ENCODE data around the gene DLG3. TPM values are rescaled to one million over a fixed set of nuclear protein-coding genes. Genes with fewer than 3 reads are reported as not detected.
A peak's percentile ranks its signal among the peaks of the same experiment; 100 is the strongest.

Gene DLG3
- total RNA-seq, 1 experiment from 2014 or later, result 48.4 TPM

DNA sequence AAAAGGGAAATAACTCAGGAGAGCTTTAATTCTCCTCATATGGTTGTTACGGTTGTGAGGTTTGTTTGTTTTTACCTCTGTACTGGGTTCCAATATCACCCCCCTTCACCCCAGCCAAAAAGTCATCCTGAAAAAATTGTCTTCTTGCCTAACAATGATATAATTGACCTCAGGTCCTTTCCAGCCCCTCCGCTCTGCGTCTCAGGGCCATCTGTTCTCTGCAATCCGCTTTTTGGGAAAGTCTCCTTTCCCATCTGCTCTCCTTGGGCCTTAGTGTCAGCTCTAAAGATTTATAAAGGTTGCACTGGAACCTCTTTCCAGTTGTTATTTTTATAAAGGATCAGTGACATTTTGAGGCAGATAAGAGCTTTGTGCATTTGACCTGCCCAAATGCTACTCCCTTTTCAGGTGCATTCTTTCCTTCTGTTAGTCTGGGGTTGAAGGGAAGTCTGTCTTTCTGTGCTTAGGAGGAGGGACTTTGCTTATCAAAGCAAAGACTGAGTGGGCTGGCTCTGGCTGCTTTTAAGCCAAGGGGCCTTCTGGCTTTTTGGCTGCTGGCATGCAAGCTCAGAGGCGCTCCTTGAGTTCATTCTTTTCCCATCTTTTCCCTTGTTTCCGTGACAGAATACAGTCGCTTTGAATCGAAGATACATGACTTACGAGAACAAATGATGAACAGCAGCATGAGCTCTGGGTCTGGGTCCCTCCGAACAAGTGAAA lies 34.1 kb downstream of the DLG3 start:
- Histone ChIP-seq H3K27me3 (ENCODE audit: insufficient read depth, low read length) (no peaks in the 10 kb centered on the region), H3K79me2 (ENCODE audit: insufficient read depth, low read length) (peaks cover 16% of the 10 kb centered on the region; the same call in 1 of the 2 replicates), H3K9me3 (ENCODE audit: control insufficient read depth in 1 of 2, insufficient read depth in 1 of 2, low read depth in 1 of 2, low read length in 2 of 2) (no peaks in the 10 kb centered on the region), H3K9me2 (ENCODE audit: insufficient read depth) (no peaks in the 10 kb centered on the region), H3K36me3 (ENCODE audit: control insufficient read depth in 1 of 2, insufficient read depth in 2 of 2, low read length in 2 of 2) (no peaks in the 10 kb centered on the region), H2AFZ (ENCODE audit: low read depth, low read length, poor library complexity, severe bottlenecking) (no peak overlapping the region), H3K27ac (ENCODE audit: low read depth, low read length) (no peak overlapping the region; the same call in 1 of the 2 replicates), H3K4me2 (ENCODE audit: low read length) (peak overlapping the region; percentile 75), H4K20me1 (ENCODE audit: insufficient read depth) (no peaks in the 10 kb centered on the region), H3K9ac (ENCODE audit: low read length) (peak overlapping the region; percentile 35), H3K4me3 (replicated peaks in 1 of 2; ENCODE audit: low read depth in 1 of 2, low read length in 2 of 2) (peak overlapping the region in 1 of 2 experiments; percentile 26; a peak in 1 of 4 replicates), H3K4me1 (ENCODE audit: control insufficient read depth in 1 of 2, insufficient read depth in 2 of 2, low read length in 2 of 2) (peaks cover 69 to 95% of the 10 kb centered on the region in 2 experiments)
- intact Hi-C loops (cut with micrococcal nuclease), result no loop called here
- RAD21 ChIA-PET (ENCODE audit: low non-redundant PET in 1 of 2, low total read pairs in 2 of 2, uncharacterized antibody in 2 of 2, unreplicated experiment in 2 of 2), result no interaction called here
- ATAC-seq, result no peak
- POLR2A ChIA-PET, result no interaction called here
- no peak for TF ChIP-seq ZNF274 (IDR thresholded peaks at IDR 0.05; ENCODE audit: low read depth, low read length)
- TF ChIP-seq SRF (IDR thresholded peaks at IDR 0.05; ENCODE audit: low read depth), result no peak
- TF ChIP-seq TCF7L2 (IDR thresholded peaks at IDR 0.05; ENCODE audit: borderline replicate concordance, extremely low read depth, insufficient read depth, insufficient read length), result no peak
- no peak for DNase-seq (ENCODE audit: low read depth, low spot score)
- CTCF ChIA-PET, result no interaction called here
- no TSS peak for BruUV-seq (replicated peaks)

DNA sequence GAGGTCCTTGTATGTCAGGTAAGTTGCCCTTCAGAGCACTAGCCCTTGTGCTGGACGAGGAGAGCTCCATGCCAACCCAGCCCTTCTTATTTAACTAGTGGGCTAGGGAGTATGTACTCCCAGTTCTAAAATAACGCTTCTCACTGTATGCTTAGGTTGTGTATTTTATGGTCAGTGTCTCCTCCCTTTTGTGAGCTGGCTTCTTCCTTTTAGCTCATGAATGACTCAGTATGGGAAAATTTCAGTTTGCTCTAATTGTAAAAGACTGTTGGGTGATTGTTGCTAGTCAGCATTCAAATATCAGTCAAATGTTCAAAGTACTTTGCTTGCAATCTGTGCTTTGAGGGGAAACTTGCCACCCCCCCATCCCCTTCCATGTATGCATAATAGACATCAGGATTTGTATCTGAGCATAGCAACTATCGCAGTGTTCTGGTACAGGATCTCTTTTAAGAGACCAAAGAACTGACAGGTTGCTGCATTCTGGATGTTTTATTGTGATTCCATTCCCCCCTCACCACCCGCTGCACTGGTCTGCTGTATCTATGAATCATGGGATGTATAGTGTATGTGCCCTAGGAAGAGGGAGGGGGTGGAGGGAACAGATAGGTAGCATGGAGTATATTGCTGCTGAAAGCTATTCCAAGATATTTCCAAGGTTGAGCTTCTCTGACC lies 34.7 kb downstream of the DLG3 start:
- ATAC-seq (no peak), DNase-seq (ENCODE audit: low read depth, low spot score) (no peak)
- H3K36me3 ChIP-seq (ENCODE audit: control insufficient read depth in 1 of 2, insufficient read depth in 2 of 2, low read length in 2 of 2), result no peaks in the 10 kb centered on the region
- H3K79me2 ChIP-seq (ENCODE audit: insufficient read depth, low read length), result peaks cover 16% of the 10 kb centered on the region
- H4K20me1 ChIP-seq (ENCODE audit: insufficient read depth), result no peaks in the 10 kb centered on the region
- H3K4me2 ChIP-seq (ENCODE audit: low read length), result peak overlapping the region; percentile 75
- H3K4me1 ChIP-seq (ENCODE audit: control insufficient read depth in 1 of 2, insufficient read depth in 2 of 2, low read length in 2 of 2), result peaks cover 72 to 92% of the 10 kb centered on the region in 2 experiments
- peak overlapping the region; percentile 35 for H3K9ac ChIP-seq (ENCODE audit: low read length)
- no peaks in the 10 kb centered on the region for H3K9me2 ChIP-seq (ENCODE audit: insufficient read depth)
- TF ChIP-seq JUND (IDR thresholded peaks at IDR 0.05) (peak; percentile 33; the same call in 1 of the 2 replicates), FOSL1 (IDR thresholded peaks at IDR 0.05; ENCODE audit: low read depth) (peak; percentile 45; the same call in 1 of the 2 replicates)
- TF ChIP-seq, protein P1, sequence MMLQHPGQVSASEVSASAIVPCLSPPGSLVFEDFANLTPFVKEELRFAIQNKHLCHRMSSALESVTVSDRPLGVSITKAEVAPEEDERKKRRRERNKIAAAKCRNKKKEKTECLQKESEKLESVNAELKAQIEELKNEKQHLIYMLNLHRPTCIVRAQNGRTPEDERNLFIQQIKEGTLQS (IDR thresholded peaks at IDR 0.05), result no peak
- TF ChIP-seq, protein P2, sequence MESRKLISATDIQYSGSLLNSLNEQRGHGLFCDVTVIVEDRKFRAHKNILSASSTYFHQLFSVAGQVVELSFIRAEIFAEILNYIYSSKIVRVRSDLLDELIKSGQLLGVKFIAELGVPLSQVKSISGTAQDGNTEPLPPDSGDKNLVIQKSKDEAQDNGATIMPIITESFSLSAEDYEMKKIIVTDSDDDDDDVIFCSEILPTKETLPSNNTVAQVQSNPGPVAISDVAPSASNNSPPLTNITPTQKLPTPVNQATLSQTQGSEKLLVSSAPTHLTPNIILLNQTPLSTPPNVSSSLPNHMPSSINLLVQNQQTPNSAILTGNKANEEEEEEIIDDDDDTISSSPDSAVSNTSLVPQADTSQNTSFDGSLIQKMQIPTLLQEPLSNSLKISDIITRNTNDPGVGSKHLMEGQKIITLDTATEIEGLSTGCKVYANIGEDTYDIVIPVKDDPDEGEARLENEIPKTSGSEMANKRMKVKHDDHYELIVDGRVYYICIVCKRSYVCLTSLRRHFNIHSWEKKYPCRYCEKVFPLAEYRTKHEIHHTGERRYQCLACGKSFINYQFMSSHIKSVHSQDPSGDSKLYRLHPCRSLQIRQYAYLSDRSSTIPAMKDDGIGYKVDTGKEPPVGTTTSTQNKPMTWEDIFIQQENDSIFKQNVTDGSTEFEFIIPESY (IDR thresholded peaks at IDR 0.05; ENCODE audit: extremely low read depth, insufficient replicate concordance, low read length), result no peak
- no peaks in the 10 kb centered on the region for H3K27me3 ChIP-seq (ENCODE audit: insufficient read depth, low read length)
- H3K27ac ChIP-seq (ENCODE audit: low read depth, low read length), result no peak overlapping the region; the same call in 1 of the 2 replicates
- no peak overlapping the region for H2AFZ ChIP-seq (ENCODE audit: low read depth, low read length, poor library complexity, severe bottlenecking)
- intact Hi-C loops (cut with micrococcal nuclease), result no loop called here
- no TSS peak for BruUV-seq (replicated peaks)
- H3K4me3 ChIP-seq (replicated peaks in 1 of 2; ENCODE audit: low read depth in 1 of 2, low read length in 2 of 2), result peak overlapping the region in 1 of 2 experiments; percentile 26; a peak in 2 of 4 replicates
- ChIA-PET POLR2A (no interaction called here), CTCF (no interaction called here), RAD21 (ENCODE audit: low non-redundant PET in 1 of 2, low total read pairs in 2 of 2, uncharacterized antibody in 2 of 2, unreplicated experiment in 2 of 2) (no interaction called here)
- no peaks in the 10 kb centered on the region for H3K9me3 ChIP-seq (ENCODE audit: control insufficient read depth in 1 of 2, insufficient read depth in 1 of 2, low read depth in 1 of 2, low read length in 2 of 2)
